Inflammatory macrophage (primary cell): Measurements from ENCODE around the gene BLOC1S3.
A peak's percentile ranks its signal among the peaks of the same experiment; 100 is the strongest.

Experiments
- DNase-seq, 2 donors: peaks; one replicate each; pipeline ENCODE4 v3.0.0-alpha.2; 2020 to 2022
- total RNA-seq, 18 experiments: gene quantifications; one replicate each; lab custom pipeline; 2026; ENCODE audit warnings: mixed read lengths in 6 of 18, inconsistent platforms in 2 of 18; lab: John Stamatoyannopoulos, UW

BLOC1S3 gene, protein sequence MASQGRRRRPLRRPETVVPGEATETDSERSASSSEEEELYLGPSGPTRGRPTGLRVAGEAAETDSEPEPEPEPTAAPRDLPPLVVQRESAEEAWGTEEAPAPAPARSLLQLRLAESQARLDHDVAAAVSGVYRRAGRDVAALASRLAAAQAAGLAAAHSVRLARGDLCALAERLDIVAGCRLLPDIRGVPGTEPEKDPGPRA
- 2.6 to 22.1 (median 9.9) reads per million in 18 experiments for total RNA-seq

DNA sequence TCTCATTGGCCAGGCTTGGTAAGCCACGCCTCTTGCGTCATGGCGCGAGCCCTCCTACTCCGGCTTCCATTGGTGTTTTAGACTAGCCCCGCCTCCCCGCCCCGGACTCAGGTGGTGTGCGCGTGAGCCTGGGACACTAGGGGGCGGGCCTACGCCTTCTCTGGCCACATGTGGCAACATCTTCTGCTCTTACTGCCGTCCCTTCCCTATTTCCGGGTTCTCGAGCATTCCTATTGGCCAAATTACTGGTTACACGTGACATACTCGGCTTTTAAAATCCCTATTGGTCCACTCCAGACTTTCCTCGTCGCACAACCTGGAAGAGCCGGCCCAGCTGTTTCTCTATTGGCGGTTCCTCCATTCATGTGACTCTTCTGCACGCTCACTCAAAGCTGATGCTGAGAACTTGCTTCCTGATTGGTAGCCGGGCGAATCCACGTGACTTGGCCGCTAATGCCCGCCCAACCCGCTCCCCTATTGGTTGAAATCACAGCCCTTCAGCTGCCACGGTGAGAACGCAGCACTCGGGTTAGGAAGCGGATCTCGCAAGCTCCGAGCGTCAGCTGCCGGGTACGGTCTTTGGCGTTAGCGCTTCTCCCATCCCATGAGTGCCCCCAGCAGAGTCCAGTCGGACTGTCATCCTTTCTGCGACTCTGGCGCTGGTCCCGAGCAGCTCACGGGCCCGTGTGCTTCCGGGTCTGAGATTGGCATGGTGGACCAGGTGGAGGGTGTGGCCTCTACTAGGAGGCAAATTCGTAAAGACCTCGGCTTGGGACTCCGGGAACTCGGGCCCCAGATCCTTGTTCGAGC is at the start of gene BLOC1S3:
BLOC1S3 (plus strand) TSS at position 523 of the 810 bp plus-strand sequence. CDS start 513 bp downstream, outside the sequence.
- peak; percentile 100 for DNase-seq

DNA sequence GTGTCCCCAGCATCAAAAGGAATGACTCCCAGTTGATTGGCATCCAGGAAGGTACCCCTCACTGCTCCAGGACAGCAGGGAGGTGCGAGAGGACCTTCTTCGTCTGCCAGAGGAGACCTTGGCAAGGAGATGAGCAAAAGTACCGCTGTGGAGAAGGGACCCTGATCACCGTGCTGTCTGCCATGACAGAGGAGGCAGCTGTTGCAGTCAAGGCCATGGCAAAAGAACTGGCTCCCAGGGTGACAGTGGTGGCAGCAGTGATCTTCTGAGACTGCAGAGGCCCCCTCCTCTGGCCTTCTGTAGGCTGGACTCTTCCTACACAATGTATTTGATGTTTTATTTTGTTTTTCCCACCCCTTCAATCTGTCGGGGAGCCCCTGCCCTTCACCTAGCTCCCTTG is 49.8 kb upstream of the BLOC1S3 start:
- no peak for DNase-seq

DNA sequence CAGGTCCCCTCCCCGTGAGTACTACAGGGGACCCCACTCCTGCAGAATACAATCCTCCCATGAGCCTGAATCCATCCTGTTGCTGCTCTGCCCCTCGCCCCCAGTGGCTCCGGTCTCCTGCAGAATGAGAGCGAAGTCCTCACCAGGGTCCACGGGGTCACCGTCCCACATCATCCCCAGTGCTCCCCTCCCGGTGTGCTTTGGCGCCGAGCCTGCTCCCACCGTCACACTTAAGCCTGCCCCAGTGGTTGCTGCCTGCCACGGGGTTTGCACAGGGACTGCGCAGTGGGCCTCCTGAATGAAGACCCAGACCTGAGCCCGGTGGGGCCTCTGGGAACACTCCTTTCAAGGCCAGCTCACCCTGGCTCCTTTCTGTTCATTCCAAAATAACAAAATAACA is 48.3 kb upstream of the BLOC1S3 start:
- no peak for DNase-seq

DNA sequence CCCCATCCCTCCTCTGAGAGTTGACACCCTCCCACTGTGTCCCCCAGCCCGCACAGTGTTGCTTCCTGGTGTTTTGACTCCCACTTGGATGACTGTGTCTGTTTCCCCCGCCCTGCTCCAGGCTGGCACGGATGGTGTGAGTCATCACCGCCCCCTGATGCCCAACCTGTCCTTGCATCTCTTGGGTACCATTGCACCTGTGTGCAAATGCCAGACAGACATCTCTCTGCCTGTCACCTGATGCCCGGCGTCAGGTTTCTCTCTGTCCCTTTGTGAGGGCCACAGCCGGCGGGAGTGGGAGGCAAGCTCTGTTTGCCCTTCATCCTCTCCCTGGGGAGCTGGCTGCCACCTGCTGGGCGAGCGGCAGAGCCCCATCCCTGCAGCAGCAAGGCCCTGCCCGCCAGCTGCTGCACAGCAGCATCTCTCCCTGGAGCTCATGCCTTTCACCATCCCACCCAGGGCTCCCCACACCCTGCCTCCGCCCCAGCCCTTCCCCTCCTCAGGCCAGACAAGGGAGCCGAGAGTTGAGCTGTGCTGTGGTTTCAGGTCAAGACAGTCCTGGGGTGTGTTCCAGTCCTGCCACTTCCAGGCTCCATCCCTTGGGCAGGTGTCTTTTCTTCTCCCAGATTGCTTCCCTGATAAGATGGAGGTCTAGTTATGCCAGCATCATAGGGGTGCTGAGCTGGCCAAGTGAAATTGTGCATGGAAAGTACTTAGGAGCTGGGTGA is 47.5 kb upstream of the BLOC1S3 start:
- peak in 1 of 2 donors; percentile 35 for DNase-seq

DNA sequence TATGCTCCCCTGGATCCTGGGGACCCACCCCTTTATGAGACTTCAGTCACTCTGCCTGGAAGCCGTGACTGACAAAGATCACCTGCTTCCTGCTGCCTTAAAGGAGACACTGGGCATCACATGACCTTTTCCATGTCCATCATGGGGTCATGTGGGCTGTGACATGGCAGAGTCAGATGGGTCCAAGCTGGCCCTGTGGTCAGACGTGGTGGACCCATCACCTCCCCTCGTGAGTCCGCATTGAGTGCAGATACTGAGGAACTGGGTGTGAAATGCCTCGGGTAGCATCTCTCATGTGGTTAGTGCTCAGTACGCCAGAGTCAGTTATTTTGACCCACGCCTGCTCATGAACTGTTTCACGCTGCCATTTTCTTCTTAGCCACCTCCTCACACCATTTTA is 44.9 kb upstream of the BLOC1S3 start:
- no peak for DNase-seq

DNA sequence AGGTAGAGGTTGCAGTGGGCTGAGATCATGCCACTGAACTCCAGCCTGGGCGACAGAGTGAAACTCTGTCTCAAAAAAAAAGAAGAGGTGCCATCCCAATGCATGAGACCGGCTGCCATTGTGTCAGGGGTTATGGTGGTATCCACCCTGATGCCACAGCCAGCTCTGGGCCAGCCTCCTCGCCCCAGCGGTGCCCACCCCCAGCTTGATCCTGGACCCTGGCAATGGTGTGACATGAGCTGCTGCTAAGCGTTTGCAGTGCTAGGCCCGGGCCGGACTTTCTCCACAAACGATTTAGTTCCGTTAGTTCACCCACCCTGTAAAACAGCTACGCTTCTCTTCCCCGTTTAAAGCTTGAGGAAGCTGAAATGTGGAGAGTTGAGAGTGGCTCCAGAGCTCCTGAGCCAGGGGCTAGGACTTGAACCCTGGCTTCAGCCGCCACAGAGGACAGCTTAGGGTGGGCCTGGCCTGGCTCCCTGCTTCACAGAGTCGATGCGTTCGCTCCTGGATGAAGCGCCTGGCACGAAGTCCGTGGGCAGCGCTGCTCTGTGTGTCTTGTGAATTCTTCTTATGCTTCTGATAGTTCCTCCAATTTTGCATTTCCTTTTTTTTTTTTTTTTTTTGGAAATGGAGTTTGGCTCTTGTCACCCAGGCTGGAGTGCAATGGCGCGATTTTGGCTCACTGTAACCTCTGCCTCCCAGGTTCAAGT is 43.3 kb upstream of the BLOC1S3 start:
- peak; percentile 33 to 63 for DNase-seq

DNA sequence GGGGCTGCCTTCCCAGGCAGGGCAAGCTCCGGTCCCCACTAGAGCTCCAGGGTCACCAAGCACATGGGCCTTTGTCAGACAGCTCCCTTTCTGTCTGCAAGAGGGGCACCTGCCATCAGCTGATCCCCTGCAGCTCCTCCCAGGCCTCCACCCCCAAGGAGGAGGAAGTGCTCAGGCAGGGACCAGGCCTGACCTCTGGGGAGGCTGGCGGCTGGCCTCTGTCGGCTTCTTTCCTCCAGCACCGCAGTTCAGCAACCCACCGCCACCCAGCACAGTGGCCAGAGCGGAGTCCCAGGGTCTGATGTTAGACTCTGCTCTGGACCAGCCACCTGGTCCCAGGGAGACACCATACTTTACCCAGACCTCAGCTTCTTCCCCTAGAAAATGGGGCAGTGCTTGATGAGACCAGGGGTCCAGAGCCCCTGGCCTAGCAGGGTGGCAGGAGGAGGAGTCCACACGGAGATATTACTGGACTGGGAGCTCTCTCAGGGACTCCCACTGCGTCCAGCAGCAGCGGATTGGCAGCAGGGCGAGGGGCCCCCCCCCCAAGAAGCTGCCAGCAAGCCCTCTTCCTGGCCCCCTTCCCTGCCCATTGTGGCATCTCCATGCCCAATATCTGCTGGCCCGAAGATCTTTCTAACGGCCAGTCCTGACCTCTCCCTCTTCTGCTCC is 41.9 kb upstream of the BLOC1S3 start:
- DNase-seq = peak in 1 of 2 donors; percentile 32

DNA sequence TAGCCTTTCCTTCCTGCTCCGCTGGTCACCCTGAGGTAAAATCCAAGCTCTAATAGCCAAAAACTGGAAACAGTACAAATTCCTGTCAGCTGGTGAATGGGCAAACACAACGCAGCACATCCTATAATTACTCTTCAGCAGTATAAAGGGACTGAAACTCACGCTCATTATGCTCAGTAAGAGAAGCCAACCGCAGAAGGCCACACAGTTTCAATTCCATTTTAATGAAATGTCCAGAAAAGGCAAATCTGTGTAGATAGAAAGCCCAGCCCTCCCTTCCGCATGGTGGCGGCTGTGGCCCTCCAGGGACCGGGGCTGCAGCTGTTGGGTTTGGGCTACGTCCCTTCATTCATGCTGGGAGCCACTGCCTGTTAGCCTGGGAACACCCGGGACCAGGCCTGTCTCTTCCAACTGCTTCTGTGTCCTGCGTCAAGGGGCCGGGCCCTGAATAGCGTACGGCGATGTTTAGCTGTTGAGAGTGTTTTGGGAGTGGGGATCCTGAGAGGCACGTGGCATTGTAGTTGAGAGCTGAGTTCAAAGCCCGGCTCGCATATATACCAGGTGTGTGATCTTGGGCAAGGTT is 41.3 kb upstream of the BLOC1S3 start:
- no peak for DNase-seq

DNA sequence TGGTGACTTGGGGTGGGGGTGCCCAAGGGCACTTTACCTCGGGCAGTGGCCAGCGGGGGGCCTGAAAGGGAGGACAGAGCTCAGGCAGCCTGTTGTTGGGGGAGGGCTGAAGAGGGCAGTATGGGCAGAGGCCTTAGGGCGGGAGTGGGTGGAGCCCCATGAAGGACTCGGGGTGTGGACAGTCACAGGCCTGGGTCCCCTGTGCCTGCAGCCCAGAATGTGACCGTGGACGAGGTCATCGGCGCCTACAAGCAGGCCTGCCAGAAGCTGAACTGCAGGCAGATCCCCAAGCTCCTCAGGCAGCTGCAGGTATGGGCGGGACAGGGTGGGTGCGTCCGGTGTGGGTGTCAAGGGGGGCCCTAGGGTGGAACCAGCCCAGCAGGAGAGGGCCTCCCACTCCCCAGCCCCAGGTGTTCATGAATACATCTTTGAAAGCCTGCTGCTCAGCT is 40.3 kb upstream of the BLOC1S3 start:
- DNase-seq = no peak

DNA sequence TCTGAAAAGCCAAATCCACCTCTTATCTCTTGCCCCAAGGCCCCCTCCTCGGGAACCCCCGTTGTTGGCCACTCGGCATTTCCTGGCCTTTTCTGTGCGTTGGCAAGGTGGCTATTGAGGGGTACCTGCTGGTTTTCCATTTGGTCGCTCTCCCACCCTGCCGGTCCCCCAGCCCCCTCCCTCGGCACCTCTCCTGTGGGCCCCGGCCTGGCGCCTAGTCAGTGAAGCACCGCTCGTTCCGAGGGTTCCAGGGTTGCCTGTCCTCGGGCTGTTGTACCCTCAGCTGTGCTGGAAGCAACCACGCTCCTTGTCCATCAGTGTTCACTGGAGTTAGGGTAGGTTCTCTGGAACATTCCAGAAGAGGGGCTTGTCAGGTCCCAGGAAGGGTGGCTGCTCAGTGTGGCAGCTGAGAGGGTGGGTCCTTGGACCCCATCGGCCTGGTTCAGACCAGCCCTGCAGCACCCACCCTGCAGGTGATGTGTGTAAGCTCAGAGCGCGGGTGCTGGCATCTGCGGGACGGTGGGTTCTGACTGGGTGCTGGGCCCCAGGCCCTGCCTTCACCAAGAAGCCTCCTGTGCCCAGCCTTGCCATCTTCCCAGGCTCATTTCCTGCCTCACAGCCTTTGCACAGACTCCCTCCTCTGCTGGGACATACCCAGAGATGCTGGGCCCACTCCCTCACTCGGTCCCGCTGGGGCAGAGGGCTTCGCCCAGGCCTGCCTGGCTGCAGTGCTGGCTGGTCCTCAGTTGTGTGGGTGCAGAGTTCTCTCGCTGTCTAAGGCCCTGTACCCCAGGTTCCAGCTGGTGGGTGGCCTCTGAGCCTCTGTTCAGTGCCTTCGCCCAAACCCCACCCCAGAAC is 39.1 kb upstream of the BLOC1S3 start:
- DNase-seq = no peak

DNA sequence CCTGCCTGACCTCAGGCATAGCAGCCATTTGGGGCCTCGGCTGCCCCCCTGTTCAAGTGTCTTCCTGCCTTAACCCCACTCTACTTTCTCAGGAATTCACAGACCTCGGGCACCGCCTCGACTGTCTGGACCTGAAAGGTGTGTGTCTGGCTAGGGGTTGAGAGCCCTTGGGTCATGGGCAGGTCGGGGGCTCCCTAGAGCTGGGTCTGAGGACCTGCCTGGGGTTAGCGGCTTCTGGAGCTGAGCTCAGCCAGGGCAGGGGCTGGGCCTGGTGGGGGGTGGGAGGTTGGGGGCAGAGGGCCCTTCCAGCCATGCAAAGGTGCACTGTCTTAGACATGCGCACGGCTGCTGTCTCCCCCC is 38.5 kb upstream of the BLOC1S3 start:
- no peak for DNase-seq

DNA sequence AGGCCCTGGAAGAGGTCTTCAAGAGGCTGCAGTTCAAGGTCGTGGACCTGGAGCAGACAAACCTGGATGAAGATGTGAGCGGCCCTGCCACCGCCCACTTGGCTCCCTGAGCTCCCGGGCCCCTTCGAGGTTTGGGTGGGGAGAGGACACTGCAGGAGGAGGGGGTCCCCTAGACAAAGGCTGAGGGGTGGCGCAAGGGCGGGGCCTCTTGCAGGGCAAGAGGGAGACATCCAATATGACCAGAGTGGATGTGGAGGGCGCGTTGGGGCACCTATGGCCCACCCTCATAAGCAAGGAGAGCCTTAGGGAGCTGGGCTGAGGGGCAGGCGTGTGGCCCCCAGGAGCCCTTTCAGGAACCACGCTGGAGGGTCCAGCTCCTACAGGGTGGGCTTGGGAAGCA is 38.1 kb upstream of the BLOC1S3 start:
- DNase-seq = no peak

DNA sequence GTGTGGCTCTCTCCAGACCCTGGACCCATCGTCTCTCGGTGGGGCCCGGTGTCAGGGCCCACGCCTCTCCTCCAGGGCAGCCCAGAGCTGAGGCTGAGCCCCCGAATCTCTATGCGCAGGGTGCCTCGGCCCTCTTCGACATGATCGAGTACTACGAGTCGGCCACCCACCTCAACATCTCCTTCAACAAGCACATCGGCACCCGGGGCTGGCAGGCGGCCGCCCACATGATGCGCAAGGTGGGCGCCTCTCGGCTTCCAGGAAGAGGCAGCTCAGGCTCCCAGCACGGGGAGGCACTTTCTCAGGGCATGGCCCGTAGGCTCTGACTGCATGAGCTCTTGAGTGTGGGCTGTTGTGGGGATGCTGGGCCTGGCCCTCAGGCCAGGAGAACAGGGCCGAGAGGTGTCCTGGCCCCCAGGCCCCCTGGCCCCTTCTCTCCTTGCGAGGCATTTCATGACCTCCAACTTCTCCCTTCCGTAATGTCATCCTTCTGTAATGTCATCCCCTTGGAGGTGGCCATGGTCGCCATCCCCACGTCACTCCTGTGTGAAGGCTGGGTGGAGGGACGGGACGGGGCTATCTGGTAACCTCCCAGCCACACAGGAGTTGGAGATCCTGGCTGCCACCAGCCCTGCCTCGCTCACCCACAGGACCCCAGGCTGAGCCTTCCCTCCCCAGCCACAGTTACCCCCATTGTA is 37.2 kb upstream of the BLOC1S3 start:
- no peak for DNase-seq

DNA sequence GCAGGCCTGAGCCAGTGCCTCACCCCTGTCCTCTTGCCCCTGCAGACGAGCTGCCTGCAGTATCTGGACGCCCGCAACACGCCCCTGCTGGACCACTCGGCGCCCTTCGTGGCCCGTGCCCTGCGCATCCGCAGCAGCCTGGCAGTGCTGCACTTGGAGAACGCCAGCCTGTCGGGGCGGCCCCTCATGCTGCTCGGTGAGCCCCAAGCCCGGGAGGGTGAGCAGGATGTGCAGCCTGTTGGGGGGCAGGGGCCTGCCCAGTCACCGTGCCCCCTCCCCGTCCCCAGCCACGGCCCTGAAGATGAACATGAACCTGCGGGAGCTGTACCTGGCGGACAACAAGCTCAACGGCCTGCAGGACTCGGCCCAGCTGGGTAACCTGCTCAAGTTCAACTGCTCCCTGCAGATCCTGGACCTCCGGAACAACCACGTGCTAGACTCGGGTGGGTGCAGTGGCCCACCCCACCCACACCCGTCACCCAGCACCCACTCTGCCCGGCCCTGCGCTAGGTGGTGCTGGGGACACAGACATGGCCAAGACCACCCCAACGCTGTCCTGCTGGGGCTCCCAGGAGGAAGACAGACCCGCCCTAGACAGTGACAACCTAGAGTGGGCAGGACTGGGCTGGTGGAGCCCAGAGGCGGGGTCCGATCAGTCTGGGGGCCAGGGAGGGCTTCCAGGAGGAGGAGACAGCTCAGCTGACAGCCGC is 36.4 kb upstream of the BLOC1S3 start:
- DNase-seq = no peak

DNA sequence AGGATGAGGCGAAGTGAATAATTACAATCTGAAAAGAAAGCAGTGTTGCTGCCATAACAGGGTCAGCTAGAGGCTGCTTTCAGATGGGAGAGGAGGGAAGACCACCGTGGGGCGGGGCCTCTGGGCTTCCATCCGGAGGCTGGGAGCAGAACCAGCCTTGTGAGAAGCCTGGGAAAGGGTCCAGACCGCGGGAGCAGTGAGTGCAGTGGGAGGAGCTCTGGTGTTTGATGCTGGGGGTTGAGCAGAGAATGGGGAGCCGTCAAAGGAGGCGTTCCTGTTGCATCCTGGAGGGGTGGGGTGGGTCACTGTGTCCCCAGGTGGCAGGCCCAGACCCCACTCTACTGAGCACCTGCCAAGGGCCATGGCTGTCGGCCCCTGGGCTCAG is 35.9 kb upstream of the BLOC1S3 start:
- no peak for DNase-seq

DNA sequence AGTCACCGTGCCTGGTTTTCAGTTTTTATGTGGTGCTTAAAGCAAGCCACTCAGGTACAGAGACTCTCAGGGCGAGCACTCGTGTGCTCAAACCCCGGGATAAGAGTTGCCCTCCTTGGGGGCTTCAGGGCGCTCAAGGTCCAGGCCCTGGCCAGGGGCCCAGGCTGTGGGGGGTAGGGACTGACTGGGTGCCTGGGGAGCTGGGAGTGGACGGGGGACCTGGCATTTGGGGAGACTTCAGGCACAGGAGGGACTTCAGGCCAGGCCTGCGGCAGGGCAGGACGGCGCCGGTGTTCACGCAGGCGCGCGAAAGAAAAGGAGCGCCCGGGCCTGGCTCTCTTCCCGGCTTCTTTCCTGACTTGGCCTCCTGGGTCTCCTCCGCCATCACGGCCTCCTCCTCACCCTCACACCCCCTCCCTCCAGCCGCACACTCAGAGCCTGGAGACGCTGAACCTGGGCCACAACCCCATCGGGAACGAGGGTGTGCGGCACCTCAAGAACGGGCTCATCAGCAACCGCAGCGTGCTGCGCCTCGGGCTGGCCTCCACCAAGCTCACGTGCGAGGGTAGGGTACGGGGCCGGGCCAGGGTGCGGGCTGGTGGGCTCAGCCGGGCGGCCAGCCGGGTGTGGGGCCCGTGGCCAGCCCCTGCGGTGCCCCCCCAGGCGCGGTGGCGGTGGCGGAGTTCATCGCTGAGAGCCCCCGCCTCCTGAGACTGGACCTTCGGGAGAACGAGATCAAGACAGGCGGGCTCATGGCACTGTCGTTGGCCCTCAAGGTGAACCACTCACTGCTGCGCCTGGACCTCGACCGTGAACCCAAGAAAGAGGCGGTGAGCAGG is 33.9 kb upstream of the BLOC1S3 start:
- DNase-seq = no peak

DNA sequence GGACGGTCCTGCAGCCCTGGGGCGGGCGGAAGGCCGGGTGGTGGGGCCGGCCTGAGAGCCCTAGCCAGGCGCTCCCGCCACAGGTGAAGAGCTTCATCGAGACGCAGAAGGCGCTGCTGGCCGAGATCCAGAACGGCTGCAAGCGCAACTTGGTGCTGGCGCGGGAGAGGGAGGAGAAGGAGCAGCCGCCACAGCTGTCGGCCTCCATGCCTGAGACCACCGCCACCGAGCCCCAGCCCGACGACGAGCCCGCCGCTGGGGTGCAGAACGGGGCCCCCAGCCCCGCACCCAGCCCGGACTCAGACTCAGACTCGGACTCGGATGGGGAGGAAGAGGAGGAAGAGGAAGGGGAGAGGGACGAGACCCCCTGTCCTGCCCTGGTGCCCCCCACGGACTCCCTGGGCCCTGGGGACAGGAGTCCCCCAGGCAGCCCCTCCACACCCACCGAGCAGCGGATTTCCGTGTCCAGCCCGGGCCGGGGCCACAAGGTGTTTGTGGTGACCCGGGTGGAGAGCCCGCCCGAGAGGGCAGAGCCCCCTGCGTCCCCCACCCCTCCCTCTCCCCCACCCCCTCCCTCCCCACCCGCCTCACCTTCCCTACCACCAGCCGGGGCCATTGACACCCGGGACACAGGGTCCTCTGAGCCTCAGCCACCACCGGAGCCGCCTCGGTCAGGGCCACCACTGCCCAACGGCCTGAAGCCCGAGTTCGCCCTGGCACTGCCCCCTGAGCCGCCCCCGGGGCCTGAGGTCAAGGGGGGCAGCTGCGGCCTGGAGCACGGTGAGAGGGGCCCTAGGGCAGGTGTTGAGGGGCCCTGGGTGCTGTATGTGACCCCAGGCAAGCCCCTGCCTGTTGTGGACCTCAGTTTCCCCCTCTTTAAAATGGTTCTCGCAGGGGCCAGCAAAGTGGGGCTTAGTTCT is 33.1 kb upstream of the BLOC1S3 start:
- DNase-seq = no peak

DNA sequence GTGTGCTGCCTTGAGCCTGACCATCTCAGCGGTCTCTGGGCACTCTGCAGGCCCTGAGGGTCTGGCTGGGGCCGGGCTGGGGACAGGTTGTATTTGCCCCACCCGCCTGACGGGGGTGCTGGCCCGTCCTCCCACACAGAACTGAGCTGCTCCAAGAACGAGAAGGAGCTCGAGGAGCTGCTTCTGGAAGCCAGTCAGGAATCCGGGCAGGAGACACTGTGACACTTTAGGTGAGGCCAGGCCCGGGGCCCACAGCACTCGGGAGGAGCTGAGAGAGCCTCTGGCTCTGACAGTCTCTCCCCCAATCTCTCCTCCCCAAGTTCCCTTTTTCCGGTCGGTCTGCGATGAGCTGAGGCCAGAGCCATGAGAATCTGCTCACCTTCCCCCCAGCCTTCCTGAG is 32.3 kb upstream of the BLOC1S3 start:
- no peak for DNase-seq
